C4-2B (cell line): ENCODE data around the gene LAPTM5.

Source experiments
- H3K27ac ChIP-seq: fragments of 450-650 bp; 2 replicates; pipeline ENCODE4 v1.5.1; 2017
- CTCF ChIP-seq: fragments of 450-650 bp; conservative IDR thresholded peaks from 2 replicates; pipeline ENCODE4 v1.5.1; 2017; ENCODE audit warnings: mild to moderate bottlenecking
- ZFX ChIP-seq: fragments of 450-650 bp; IDR thresholded peaks from 2 replicates; pipeline ENCODE4 v1.6.1; 2017

LAPTM5 gene

GRCh38 chr1:30728340-30728739, 29.2 kb downstream of the LAPTM5 start:
- TF ChIP-seq ZFX (no peak), CTCF (no peak)
- no peak overlapping the region for H3K27ac ChIP-seq

DNA sequence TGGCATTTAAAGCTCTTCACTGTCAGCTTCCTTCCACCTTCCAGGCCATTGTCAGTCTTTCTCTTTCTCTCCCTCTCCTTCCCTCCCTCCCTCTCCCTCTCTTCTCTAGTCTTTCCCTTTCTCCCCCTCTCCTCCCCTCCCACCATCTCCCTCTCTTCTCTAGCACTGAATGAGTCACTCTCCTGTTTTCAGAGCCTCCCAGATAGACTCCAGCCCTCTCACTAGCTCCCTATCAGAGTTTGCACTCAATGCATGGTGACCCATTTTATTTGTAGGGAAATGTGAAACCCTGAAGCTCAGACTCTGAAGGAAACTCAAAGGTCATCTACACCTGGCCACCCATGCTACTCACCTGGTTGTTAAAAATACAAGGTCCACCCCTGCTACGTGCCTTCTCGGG, 29.8 kb downstream of the LAPTM5 start:
- TF ChIP-seq CTCF: no peak
- H3K27ac ChIP-seq: no peak overlapping the region

- no peak overlapping the region for H3K27ac ChIP-seq
- TF ChIP-seq CTCF (no peak), ZFX (no peak)
Observed at GRCh38 chr1:30726773-30727684, 30.5 kb downstream of the LAPTM5 start.

DNA sequence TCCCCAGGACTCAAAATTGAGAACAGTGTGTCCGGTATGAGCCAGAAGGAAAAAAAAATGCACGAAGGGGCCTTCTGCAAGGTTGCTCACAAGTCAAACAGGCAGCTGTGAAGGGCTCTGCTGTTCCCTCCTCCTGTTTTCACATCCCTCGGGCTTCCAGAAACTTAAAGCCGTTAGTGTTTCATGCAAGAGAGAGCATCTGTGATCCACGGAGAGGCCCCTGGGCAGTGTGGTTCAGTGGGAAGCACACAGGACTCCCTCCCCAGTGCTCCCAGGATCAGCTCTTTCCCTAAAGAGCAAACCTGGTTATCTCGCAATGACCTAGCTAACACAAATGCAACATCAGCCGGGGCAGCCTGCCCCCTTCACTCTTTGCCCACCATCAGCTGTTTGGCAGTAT, 31.3 kb downstream of the LAPTM5 start:
- TF ChIP-seq ZFX: no peak
- no peak for TF ChIP-seq CTCF

DNA sequence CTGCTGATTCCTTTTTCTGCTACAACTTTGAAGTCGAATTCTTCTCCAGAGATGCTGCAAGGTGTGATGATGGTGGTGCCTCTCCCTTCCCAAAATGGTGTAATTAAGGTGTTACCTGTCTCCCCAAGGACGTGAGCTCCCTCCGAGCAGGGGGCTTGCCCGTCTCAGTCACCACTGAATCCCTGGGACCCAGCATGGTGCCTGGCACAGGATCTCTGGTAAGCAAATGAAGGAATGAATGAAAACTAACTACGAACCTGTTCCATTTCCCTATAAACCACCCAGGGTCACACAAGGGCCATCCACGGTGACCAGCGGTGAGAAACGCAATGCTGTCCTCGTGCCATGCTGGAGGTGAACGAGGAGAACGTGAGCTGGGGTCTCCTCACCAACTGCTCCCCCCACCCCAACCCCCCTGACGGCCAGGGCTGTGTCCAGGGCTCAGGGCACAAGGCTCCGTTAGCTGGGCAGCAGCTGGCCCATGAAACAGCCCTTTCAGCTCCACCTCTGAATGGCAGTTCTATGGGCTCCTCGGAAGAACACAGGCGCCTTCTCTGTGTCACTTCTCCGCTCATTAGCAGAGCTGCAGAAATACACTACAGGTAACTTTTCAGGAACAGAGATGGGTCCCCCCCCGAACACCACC, 32.0 kb downstream of the LAPTM5 start:
- TF ChIP-seq ZFX: no peak
- TF ChIP-seq CTCF: no peak
- H3K27ac ChIP-seq: no peak overlapping the region

More for the DNA sequence above, 31.3 kb downstream of the LAPTM5 start:
- H3K27ac ChIP-seq: no peak overlapping the region

DNA sequence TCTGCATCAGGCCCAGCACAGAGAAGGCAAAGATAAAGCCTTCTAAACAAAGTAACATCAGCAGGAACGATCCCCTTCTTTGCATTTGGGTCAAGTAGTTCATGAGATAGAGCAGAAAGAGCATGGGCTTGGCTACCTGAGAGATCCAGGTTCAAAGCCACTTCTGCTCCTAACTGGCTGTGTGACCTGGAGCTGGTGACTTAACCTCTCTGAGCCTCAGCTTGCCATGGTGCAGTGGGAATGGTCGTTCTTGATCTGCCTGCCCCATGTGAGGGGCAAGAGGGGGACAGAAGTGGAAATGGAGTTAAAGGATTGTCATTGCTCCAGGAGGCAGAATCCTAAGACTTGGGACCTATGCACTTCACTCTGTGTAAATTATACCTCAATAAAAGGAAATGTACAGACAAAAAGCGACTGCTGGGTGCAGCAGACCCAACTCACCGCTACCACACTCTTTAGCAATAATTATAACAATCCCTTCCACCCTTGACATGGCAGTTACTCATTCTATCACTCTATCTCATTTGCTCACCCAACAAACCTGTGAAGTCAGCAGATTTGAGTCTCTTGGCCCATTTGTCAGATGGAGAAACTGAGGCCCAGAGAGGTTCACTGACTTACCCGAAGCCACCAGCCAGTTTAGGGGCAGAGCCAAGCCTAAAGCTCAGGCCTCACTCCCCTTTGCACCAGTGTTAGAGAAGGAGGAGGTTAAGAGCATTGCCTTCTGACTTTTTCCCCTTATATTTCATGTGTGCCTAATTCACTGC, 32.7 kb downstream of the LAPTM5 start:
- TF ChIP-seq CTCF (no peak), ZFX (no peak)
- no peak overlapping the region for H3K27ac ChIP-seq
